ENCODE data around the gene NCAM2.

The NCAM2 gene

DNA sequence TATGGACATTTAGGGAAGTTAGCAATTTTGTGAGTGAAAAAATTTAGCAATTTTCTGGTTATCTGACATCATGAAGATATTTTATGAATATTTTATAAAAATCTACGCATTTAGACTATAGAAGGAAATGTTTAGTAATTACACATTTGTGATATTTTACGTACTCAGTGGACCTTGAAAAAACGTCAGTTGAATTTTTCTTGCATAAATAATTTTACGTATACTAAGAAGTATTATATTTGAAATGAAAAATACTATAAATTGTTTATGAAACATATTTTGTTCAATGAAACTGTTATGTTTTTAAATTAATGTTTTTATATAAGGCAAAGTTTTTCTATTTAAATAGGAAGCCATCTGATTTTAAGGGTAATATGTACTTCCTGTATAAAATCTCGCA, 462.8 kb downstream of the NCAM2 start:
- no peak for DNase-seq (ENCODE audit: low read depth)

DNA sequence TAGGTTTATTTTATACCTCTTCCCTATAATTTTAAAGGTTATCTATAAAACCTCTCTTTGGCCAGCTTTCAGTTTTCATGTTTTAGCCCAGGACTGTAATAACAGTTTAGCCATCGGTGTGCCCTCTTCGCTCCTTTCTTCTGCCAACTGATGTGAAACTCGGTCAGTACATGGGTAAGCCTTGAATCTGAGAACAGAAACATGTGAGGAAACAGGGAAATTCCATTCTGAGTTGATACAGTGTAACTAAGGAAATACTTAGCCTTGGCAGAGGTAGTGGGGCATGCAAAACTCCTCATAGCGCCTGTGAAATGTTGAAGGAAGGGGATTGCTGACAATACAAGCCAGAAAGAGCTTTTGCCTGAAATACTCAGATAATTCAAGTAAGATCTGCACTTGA, 465.2 kb downstream of the NCAM2 start:
- DNase-seq (ENCODE audit: low read depth), result no peak

DNA sequence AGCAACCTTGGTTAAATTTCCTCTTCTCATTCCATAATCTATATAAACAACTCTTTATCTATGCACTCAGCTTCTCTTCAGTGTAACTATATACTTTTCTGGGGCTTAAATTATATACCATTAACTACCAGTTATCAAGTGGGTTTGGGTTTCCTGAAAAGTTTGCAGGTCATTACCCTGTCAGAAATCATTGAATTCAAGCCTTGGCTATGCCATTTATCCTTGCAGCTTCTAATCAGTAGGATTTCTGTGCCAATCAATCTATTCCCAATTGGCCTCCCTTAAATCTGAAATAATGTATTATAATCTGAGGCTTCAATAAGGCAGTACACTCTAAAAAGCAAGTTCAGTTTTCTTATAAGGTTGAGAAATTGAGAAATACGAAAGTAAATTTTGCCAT, 466.5 kb downstream of the NCAM2 start:
- no peak for DNase-seq (ENCODE audit: low read depth)

DNA sequence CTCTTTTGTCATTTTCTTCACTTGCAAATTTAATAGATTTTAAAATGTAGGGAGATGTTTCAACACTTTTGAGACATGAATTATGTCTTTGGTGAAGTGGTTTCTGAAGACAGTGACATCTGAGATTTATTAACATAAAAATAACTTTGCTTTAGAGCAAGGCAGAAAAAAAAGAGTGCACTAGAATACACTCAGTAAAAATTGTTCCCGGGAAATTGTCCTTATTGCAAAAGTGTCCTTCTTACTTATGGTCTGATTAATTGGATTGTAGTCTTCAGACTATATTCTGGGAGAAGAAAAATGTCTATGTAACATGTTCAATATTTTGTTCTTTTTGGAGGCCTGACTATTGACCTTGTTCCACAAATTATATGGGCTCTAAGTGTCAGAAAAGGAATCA, 468.5 kb downstream of the NCAM2 start:
- no peak for DNase-seq (ENCODE audit: low read depth)

DNA sequence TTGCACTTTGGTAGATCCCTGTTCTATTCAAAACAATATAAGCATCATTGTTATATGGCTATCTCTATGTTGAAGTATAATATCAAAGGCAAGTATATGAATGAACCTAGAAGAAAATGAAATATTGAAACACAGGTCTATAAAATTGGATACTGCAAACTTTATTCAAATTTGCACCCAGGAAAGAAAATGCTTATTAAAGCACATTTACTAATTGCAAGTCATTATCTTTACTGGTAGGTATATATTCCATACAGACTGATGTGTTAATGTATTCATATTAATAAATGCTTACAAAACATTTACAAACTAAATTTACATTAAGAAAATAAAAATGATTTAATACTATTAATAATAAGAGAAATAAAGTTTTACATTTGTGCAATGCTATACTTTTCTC, 469.8 kb downstream of the NCAM2 start:
- no peak for DNase-seq (ENCODE audit: low read depth)

DNA sequence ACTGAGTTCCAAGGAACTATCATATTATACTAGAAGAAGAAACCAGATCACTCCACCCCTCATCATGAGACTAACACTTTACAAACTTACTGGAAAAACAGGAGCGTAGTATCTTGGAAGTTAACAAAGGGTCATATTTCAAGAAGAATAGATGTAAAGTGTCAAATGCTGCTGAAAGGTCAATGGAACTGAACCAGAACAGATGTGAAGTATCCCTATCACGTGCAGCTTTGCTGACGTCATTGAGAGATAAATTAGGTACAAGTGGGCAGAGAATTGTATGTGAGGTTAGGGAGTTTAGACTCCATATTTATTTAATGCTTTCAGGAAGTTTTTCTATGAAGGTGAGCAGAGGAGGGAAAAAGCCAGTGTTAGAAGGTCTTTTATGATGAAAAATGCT, 483.0 kb downstream of the NCAM2 start:
- no peak for DNase-seq (ENCODE audit: low read depth)

DNA sequence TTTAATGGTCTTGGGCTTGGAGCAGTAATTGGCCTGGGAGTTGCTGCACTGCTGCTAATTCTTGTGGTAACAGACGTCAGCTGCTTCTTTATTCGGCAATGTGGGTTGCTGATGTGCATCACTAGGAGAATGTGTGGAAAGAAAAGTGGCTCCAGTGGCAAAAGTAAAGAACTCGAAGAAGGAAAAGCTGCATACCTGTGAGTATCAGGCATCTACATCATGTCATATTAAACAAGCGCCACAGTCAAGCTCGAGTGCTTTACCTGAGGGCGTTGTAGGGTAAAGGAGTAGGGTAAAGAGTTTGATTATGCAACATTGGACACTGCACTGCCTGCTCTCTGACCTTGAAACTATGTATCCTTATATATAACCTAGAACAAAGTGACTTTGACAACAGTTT, 510.6 kb downstream of the NCAM2 start:
- no peak for DNase-seq (ENCODE audit: low read depth)

DNA sequence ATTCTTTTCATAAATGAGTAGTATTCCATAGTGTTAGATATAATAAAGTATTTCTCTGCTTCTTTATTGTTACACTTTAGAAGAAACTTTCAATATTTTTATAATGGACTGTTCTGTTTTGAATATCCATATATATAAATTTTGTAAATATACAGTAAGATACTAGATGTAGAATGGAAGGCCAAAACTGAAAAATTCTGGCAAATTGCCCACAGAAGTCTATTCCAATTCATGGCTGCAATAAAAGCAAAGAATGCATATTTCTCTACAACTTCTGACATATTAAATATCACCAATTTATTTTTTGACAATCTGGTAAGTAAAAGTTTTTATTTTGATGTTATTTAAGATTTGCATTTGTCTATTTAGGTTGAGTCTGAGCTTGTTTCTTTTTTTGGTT, 532.5 kb downstream of the NCAM2 start:
- no peak for DNase-seq (ENCODE audit: low read depth)

DNA sequence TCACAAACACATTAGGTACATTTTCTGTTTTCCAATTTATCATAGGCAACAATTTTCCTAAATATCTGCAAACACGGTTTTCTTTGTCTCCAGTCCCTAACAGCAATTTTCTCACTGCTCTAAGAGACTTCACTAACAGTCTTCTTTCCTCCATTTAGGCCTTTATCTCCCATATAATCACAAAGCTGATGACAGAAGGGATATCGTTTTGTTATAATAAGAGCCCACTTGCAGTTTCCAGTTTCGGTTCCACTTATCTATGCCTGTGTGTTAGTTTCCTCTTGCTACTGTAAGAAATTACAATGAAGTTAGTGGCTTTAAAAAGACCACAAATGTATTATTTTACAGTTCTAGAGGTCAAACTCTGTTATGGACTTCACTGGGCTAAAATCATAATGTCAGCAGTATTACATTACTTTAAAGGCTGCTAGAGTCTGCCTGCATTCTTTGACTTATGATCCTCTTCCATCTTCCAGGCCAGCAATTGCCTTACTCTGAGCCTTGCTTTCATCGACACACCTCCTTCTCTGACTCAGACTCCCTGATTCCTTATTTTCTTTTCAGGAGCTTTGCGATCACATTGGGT, 549.3 kb downstream of the NCAM2 start:
- no peak for DNase-seq (ENCODE audit: low read depth)

DNA sequence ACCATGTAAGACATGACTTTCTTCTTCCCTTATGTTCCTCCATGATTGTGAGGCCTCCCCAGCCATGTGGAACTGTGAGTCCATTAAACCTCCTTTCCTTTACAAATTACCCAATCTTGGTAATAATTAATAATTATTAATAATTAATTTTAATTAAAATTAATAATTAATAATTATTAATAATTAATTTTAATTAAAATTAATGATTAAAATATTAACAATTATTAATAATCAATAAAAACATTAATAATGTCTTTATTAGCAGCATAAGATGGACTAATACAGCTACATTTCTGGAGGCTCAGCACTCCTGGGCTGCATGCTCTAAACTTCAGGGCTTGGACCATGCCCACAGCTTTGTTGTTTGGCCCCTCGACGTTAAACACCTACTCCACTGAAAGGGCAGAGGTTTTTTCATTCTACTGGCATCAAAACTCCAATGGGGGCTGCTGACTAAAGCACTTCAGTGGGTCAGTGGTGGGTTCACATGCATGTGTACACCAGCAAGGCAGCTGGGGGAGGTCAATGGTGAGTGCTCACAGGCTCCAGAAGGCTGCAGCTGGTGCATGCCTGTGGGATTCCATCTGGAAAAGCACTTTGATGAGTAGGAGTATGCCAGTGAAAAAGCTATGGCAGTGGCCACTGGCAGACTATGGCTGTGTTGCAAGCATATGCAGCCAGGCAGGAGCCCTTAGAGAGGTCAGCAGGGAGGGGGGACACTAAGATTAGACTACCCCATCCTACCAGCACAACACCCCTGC, 561.3 kb downstream of the NCAM2 start:
- DNase-seq (ENCODE audit: low read depth), result no peak

Measured in GM04504 (cell line).